ENCODE data around the gene TTLL9.

Gene TTLL9

DNA sequence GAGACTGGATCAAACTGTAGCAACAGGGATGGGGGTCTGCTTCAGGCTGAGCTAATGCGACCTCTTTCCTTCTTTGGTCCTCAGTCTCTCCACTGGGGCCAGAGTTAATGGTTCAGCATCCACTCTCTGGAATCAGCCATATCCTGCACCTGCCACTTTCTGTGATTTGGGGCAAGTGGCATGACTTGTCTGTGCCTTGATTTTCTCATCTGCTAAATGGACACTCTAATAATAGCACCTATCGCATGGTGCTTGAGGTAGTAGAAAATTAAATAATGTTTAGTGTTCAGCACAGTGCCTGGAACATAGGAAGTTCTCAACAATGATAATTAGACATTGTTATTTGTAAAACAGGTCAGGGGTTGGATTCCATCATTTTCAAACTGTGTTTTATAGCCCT lies 103.9 kb downstream of the TTLL9 start:
- H3K4me3 ChIP-seq (ENCODE audit: low read depth, low read length) = no peak overlapping the region

DNA sequence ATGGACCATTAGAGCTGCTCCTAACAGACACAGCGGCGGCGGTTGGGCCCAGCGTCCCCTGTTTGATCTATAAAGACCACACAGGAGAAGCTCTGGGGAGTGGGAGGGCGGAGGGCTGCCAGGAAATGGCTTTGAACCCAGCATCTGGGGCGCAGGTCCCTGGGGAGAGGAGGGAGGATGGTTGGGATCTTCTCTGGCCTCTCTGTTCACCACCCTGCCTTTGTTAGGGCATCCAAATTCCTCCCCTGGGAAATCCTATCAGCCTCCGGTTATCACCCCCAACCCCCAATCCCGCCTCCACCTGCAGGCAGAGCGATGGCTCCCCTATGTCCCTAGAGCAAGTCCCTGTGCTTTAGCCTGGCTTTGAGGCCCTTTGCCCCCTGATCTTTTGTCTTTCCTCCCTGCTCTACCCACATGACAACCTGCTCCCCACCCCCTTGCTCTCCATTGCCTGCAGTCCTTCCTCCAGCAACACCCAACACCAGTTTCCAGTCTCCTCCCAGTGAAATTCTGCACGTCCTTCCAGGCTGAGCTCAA lies 104.6 kb downstream of the TTLL9 start:
- H3K4me3 ChIP-seq (ENCODE audit: low read depth, low read length) = peak overlapping the region; percentile 1

DNA sequence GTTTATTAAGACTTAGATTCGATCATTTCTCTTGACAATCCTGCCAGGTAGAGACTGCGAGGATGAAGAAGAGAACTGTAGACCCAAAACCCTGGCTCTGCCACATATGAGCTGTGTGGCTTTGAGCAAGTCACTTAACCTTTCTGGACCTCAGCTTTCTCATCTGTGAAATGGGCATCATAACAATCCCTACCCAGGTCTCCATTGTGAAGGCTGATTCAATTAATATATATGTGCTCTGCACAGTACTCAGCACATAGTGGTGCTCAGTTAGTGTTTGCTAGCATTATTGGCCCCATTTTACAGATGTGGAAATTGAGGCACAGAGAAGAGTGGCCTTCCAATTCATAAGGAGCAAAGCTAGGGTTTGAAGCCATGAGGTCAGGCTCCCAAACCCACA lies 105.4 kb downstream of the TTLL9 start:
- H3K4me3 ChIP-seq (ENCODE audit: low read depth, low read length) = no peak overlapping the region

DNA sequence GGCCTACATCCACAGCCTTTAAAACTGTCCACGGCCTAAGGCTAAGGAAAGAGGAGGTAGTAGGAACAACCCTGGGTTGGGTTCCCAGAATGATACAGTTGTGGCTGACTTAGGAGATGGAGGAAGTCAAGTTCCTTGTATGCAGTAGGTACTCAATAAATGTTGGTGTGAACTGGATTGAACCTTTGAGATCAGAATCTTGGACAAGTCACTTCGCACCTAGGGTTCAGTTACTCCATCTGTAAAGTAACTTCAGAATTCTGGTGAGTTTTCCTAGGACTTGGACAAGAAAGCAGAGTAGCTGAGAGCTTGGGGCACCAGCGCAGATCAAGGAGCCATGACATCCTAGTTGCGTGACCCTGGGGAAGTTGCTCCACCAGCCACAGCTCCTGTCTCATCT lies 106.6 kb downstream of the TTLL9 start:
- no peak overlapping the region for H3K4me3 ChIP-seq (ENCODE audit: low read depth, low read length)

DNA sequence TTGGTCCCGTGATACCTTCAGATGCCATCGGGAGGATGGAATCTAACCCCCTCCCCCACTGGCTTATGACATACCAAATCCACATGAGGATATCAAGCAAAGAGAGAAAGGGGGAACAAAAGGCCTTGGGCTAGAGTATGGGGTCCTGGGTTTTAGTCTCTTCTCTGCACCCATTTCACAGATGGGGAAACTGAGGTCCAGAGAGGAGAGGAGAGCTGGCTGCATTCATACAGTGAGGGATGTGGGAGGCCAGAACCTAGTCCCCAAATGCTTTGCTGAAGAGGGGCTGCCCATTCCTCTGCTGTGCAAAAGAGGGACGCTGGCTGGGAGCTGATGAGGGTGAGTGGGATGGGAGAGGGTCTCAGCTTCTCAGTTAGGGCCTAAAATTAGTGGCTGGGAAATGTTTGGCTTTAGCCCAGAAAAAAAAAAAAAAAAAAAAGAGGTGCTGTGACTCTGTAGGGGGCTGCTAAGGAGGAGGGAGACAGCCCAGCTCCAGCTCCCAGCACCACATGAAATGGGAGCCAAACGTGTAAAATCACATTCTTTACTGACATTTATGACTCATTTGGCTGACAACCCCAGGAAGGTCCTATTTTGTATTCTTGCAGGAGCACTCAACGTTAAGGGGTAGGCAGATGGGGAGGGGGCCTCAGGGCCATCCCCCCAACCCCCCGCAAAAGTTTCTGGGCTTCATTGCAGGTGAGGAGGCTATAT lies 109.4 kb downstream of the TTLL9 start:
- H3K4me3 ChIP-seq (ENCODE audit: low read depth, low read length) = no peak overlapping the region

DNA sequence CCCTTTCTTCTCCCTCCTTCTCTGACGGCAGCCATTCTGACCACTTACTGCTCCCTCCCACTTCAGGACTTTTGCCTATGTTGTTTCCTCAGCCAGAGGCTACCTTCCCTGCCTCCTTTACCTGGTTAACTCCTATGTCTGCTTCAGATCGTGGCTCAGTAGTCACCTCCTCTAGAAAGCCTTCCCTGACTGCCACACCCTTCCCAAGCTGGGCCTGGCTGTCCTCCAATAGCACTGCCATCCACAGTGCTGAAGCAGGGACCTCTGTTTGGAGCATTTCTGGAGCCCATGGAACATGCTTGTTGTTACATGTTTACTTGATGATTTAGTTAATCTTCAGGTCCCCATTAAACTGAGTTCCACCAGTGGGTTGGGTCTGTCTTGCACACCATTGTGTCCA lies 111.3 kb downstream of the TTLL9 start:
- no peak overlapping the region for H3K4me3 ChIP-seq (ENCODE audit: low read depth, low read length)

DNA sequence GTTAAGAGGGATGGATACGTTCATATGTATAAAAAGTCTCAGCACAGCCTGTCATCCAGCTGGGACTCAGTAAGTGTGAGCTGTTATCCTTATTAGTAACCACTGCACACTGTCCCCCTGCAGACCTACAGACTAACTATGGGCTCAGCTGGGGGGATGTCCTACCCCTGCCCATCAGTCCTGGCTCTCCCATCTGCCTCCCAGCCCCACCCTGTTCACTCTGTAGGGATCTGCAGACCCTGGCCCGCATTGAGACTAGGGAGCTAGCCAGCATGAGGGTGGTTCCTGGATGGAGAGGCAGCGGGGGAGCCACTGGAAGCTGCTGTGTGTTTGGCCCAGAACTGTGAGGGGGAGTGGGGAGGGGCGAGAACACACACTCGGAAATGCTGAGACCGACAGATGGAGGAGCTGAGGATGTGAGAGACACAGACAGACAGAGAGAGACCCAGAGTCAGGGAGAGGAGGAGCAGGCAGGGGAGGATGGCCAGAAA lies 114.6 kb downstream of the TTLL9 start:
- H3K4me3 ChIP-seq (ENCODE audit: low read depth, low read length) = no peak overlapping the region

DNA sequence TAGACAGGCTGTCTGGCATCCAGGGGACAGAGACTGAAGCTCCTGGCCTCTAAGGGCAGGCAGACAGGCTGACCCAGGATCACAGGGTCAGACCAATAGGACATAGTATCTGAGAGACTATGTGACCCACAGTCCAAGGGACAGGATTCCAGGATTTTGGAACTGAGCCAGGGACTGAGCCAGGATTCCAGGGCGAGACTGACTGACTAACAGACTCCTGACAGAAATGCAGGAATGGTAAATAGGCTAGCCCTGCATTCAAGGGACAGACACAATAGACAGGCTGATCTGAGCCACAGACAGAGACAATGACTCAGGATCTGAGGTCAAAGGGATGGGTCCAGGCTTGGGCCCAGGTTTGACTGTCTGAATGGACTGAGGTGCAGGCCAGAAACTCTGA lies 117.3 kb downstream of the TTLL9 start:
- no peak overlapping the region for H3K4me3 ChIP-seq (ENCODE audit: low read depth, low read length)

DNA sequence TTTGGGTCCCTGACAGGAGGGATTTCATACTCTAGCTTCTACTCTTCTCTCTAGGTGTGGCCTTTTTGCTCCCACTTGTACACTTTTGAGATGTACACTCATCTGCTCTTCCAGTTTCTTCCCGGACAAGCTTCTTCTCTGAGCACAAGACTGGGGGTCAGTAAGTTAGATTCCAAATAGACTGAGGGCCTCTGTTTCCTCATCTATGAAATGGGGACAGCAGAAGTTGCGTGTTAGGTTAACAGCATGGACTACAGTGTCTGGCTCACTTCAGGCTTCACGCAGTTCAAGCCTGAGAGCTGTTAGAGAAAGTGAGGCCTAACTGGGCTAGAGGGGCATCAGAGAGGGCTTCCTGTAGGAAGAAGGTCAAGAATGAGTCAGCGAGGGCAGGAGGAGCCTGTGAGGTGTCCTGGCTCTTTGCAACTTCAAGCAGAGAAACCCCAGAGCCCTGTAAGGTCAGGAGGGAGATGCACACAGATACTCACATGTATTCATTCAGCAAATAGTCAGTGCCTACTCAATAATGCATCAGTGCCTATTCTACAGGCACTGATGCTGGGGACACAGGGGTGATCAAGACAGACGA lies 118.1 kb downstream of the TTLL9 start:
- H3K4me3 ChIP-seq (ENCODE audit: low read depth, low read length) = no peak overlapping the region

DNA sequence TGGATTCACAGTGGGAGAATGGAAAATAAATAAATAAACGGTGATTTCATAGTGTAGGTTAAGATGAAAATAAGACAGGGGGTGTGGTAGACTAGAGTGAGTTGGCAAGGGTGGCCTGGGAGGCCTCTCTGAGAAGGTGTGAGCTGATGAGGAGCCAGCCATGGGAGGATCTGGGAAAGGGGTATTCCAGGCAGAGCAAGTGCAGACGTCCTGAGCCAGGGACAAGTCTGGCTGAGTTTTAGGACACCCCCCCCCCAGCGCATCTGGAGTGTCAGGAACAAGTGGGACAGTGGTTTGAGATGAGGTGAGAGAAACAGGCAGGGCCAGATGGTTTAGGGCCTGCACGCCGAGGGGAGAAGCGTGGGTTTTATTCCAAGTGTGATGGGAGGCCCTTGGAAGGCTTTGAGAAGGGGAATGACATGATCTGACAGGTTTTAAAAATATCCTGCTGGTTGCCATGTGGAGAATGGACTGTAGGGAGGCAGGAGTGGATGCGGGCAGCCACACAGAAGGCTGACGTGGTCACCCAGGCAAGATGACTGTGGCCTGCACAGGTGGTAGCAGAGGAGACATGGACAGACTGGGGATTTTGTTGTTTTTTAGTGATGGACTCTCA lies 118.7 kb downstream of the TTLL9 start:
- no peak overlapping the region for H3K4me3 ChIP-seq (ENCODE audit: low read depth, low read length)

DNA sequence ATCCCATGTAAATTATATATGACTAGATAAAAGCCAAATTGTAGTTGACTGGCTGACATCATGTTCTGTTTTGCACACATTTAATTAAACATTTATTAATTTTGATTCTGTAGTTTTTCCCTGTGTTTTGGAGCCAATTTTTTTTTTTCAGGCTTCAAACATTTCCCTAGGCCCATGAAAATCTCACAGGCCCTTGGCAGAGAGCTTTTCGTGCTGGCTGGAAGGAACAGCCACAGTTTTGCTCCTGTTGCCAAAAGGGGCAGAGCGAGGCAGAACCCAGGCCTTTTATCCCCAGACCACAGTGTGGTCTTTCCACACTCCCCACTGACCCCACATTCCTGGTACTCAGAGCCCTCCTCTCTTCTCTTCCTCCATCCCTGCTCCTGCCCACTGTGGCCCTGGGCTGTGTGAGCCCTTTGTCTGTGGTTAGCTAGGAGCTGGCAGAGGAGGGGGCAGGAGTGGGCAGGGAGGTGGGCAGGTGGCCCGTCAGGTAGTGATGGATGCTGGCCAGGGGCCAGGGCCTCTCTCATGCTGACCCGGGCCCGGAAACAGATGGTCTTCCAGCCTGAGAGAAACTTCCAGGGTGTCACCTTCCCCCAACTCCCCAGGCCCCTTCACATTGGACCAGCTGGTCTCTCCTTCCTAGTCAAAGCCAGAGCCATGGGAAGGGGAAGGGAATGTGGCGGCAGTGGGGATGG lies 120.4 kb downstream of the TTLL9 start:
- H3K4me3 ChIP-seq (ENCODE audit: low read depth, low read length) = no peak overlapping the region

DNA sequence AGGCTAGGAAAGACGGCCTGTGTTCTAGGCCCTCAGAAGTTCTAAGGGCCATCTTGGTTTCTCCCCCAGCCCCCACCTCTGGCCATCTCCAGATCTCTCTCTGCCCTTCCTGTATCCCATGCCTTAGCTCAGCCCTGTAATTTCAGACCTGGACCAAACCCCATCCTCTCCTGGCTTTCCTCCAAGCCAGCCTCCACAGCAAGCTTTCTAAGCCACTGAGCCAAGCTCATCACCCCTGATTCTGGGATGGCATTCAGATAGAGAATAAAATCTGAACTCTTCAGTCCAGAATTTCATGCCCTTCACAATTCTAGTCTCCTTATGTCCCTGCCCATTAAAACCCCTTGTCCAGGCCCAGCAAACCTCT lies 120.9 kb downstream of the TTLL9 start:
- H3K4me3 ChIP-seq (ENCODE audit: low read depth, low read length) = no peak overlapping the region

DNA sequence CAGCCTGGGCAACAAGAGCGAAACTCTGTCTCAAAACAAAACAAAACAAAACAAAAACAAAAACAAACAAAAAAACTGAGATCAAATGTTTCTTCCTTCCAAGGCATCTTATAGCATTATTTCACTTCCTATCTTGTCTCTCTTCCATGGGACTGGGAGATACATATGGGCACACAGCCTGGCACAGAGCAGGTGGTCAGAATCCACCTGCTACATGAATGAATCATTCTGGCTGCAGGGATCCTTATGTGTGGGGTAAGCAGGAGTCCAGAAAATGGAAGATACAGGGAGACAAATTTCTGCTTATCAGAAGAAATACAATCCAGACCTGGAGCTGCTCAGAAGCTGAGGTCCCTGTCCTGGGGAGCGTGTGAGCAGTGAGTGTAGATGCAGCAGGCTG lies 121.7 kb downstream of the TTLL9 start:
- no peak overlapping the region for H3K4me3 ChIP-seq (ENCODE audit: low read depth, low read length)
